Measurements from ENCODE around the gene IFT25. TPM values are rescaled to one million over a fixed set of nuclear protein-coding genes. Genes with fewer than 3 reads are reported as not detected.
"Not testable (repeated sequence)": the region's sequence is repeated elsewhere in the genome, so short reads cannot be mapped to it uniquely, and the experiment has no call there.

IFT25 gene
- total and polyA plus RNA-seq, 8 donors = 22.3 to 65.4 (median 51.9) TPM

- intact Hi-C loops (cut with DNase I) = loop anchor here in 1 of 2 donors (5.0 kb wide), 1 partner anchor 69 kb away; the partner anchor contains the start of genes IFT25 and LRRC42
These were observed 66.9 kb downstream of the IFT25 start for GRCh38 chr1:53878492-53879105.

GRCh38 chr1:53875150-53875549 lies 70.3 kb downstream of the IFT25 start:
- not testable (repeated sequence) for H3K4me1 ChIP-seq, H3K4me3 ChIP-seq, ATAC-seq, DNase-seq, H3K9me3 ChIP-seq, H3K27me3 ChIP-seq, H3K27ac ChIP-seq
- peaks cover 0 to 96% of the 10 kb centered on the region in 2 donors for H3K36me3 ChIP-seq
- intact Hi-C loops (cut with DNase I) = loop anchor here in 1 of 2 donors (5.0 kb wide), 1 partner anchor 72 kb away; the partner anchor contains the start of genes IFT25 and LRRC42

More at GRCh38 chr1:53878492-53879105, 66.9 kb downstream of the IFT25 start:
- DNase-seq (peak in 2 of 4 donors; percentile 25 to 48), ATAC-seq (peak; percentile 60)
- H3K4me3 ChIP-seq = no peak overlapping the region
- no peaks in the 10 kb centered on the region for H3K4me1 ChIP-seq
- no peaks in the 10 kb centered on the region for H3K27me3 ChIP-seq
- H3K9me3 ChIP-seq = no peaks in the 10 kb centered on the region
- H3K36me3 ChIP-seq = peaks cover 0 to 90% of the 10 kb centered on the region in 2 donors
- peak; percentile 45 to 54 for TF ChIP-seq CTCF (IDR thresholded peaks at IDR 0.05)
- no peak overlapping the region for H3K27ac ChIP-seq

GRCh38 chr1:53871773-53872484 lies 73.6 kb downstream of the IFT25 start:
- no peaks in the 10 kb centered on the region for H3K4me1 ChIP-seq
- intact Hi-C loops (cut with DNase I) = no loop called here
- DNase-seq (no peak), ATAC-seq (no peak)
- peaks cover 0 to 98% of the 10 kb centered on the region in 2 donors for H3K36me3 ChIP-seq
- TF ChIP-seq CTCF (IDR thresholded peaks at IDR 0.05) = no peak
- H3K4me3 ChIP-seq = no peak overlapping the region
- no peaks in the 10 kb centered on the region for H3K9me3 ChIP-seq
- H3K27me3 ChIP-seq = no peaks in the 10 kb centered on the region
- no peak overlapping the region for H3K27ac ChIP-seq

Other genes with a start within 250 kb of the IFT25 start
- gene GLIS1, start 206.5 kb downstream of the IFT25 start, total RNA-seq = not detected
- gene GLIS1, start 206.5 kb downstream of the IFT25 start, polyA plus RNA-seq (ENCODE audit: insufficient read length in 6 of 6) = under 1 TPM in 4 of 6 donors, not detected in 2; 0.06 to 0.16 (median 0.12) TPM
- gene NDC1, start 107.4 kb downstream of the IFT25 start, total RNA-seq = 10 to 100 TPM in 1 of 2 donors, 1 to 10 TPM in 1; 9.1 to 15.6 TPM
- 10 to 100 TPM; 19.9 to 27.4 (median 21.2) TPM for gene NDC1, start 107.4 kb downstream of the IFT25 start, polyA plus RNA-seq (ENCODE audit: insufficient read length in 6 of 6)
- 10 to 100 TPM; 27.1 to 27.7 TPM for gene YIPF1, start 55.9 kb downstream of the IFT25 start, total RNA-seq
- 10 to 100 TPM; 24.2 to 28.7 (median 26.6) TPM for gene YIPF1, start 55.9 kb downstream of the IFT25 start, polyA plus RNA-seq (ENCODE audit: insufficient read length in 6 of 6)
- gene DIO1, start 51.5 kb downstream of the IFT25 start, total RNA-seq = 1 to 10 TPM in 1 of 2 donors, not detected in 1; 1.2 TPM
- 1 to 10 TPM in 1 of 6 donors, under 1 TPM in 5; 0.51 to 1.2 (median 0.79) TPM for gene DIO1, start 51.5 kb downstream of the IFT25 start, polyA plus RNA-seq (ENCODE audit: insufficient read length in 6 of 6)
- 10 to 100 TPM; 18.0 to 21.9 TPM for gene LRRC42, start 651 bp upstream of the IFT25 start, total RNA-seq
- gene LRRC42, start 651 bp upstream of the IFT25 start, polyA plus RNA-seq (ENCODE audit: insufficient read length in 6 of 6) = 10 to 100 TPM; 33.9 to 43.2 (median 36.0) TPM
- 1 to 10 TPM in 1 of 2 donors, not detected in 1; 6.5 TPM for gene LDLRAD1, start 72.5 kb upstream of the IFT25 start, total RNA-seq
- 1 to 10 TPM in 5 of 6 donors, under 1 TPM in 1; 0.68 to 6.9 (median 3.2) TPM for gene LDLRAD1, start 72.5 kb upstream of the IFT25 start, polyA plus RNA-seq (ENCODE audit: insufficient read length in 6 of 6)
- gene TMEM59, start 107.5 kb upstream of the IFT25 start, total RNA-seq = 100 to 1,000 TPM; 354 to 468 TPM
- 100 to 1,000 TPM; 235 to 349 (median 309) TPM for gene TMEM59, start 107.5 kb upstream of the IFT25 start, polyA plus RNA-seq (ENCODE audit: insufficient read length in 6 of 6)
- 1 to 10 TPM; 5.2 to 5.8 TPM for gene TCEANC2, start 107.9 kb upstream of the IFT25 start, total RNA-seq
- 10 to 100 TPM in 5 of 6 donors, 1 to 10 TPM in 1; 8.9 to 13.3 (median 10.5) TPM for gene TCEANC2, start 107.9 kb upstream of the IFT25 start, polyA plus RNA-seq (ENCODE audit: insufficient read length in 6 of 6)
- under 1 TPM in 1 of 2 donors, not detected in 1; 0.18 TPM for gene CDCP2, start 207.3 kb upstream of the IFT25 start, total RNA-seq
- under 1 TPM in 3 of 6 donors, not detected in 3; 0.15 to 0.18 (median 0.18) TPM for gene CDCP2, start 207.3 kb upstream of the IFT25 start, polyA plus RNA-seq (ENCODE audit: insufficient read length in 6 of 6)

Measured in left lung (tissue), 10 donors.